Breast epithelium (tissue), 3 donors: ENCODE measurements around the gene GRSF1.

ENCODE experiments used
- CTCF ChIP-seq, 3 donors: fragments of 450-650 bp; IDR thresholded peaks; one replicate each; pipeline ENCODE4 v1.5.1; 2016 to 2017; ENCODE audit warnings: antibody characterized with exemption in 3 of 3, mild to moderate bottlenecking in 3 of 3, moderate library complexity in 3 of 3
- POLR2A ChIP-seq: fragments of 450-650 bp; IDR thresholded peaks from one replicate; pipeline ENCODE4 v1.6.1; 2016; ENCODE audit warnings: antibody characterized with exemption, mild to moderate bottlenecking, moderate library complexity
- POLR2AphosphoS5 ChIP-seq, 3 donors: sonication (generic); formaldehyde crosslinking; IDR thresholded peaks; one replicate each; pipeline ENCODE4 v1.6.1; 2017; ENCODE audit warnings: antibody characterized with exemption in 3 of 3

GRCh38 chr4:70836081-70836480 lies 3.6 kb downstream of the GRSF1 start:
- TF ChIP-seq CTCF (IDR thresholded peaks at IDR 0.05), result no peak
- TF ChIP-seq POLR2AphosphoS5 (IDR thresholded peaks at IDR 0.05), result no peak
- TF ChIP-seq POLR2A, result no peak
